Mesothelial cell of epicardium (in vitro differentiated cells): ENCODE measurements around the gene TSPAN7. TPM values are rescaled to one million over a fixed set of nuclear protein-coding genes. Genes with fewer than 3 reads are reported as not detected.

ENCODE experiments used
- total RNA-seq: library from RNA; stranded (reverse); gene quantifications from 3 replicates; pipeline ENCODE4 v1.2.1, GENCODE V29; 2021

TSPAN7 gene
- total RNA-seq, 1 donor from 2014 or later: 10.1 TPM

Other genes starting within 250 kb of the TSPAN7 start
- 11.3 to 15.2 TPM (median 12.1 TPM) in 3 replicates for gene RPGR, start 234.0 kb upstream of the TSPAN7 start, total RNA-seq
- gene OTC, start 208.9 kb upstream of the TSPAN7 start, total RNA-seq: not detected in 3 replicates
- 21.4 to 24.0 TPM (median 22.0 TPM) in 3 replicates for gene MID1IP1, start 239.9 kb downstream of the TSPAN7 start, total RNA-seq